Stimulated activated CD4-positive, alpha-beta T cell treated with anti-CD3 and anti-CD28 coated beads, Interleukin-1b, Interleukin-23, amount 100 ng/mL, for 4 hours (primary cell): ENCODE measurements around the gene TEX12.

Experiments used
- DNase-seq, 2 donors: peaks; one replicate each; pipeline ENCODE4 v3.0.0-alpha.2; 2020; ENCODE audit warnings: low read depth in 2 of 2

The TEX12 gene

GRCh38 chr11:112211536-112211935 is 44.4 kb downstream of the TEX12 start:
- DNase-seq: peak in 1 of 2 donors; percentile 15

DNA sequence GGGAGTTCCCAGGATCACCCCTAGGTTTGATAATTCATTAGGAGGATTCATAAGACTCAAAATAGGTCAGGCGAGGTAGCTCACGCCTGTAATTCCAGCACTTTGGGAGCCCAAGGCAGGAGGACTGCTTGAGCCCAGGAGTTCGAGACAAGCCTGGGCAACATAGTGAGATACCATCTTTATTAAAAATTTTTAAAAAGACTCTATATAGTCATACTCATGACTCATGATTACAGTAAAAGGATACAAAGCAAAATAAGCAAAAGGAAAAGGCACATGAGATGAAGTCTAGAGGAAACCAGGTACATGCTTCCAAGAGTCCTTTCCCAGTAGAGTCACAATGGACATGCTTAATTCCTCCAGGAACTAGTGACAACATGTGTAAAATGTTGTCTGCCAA is 45.1 kb downstream of the TEX12 start:
- DNase-seq: no peak

- no peak for DNase-seq
Measured at GRCh38 chr11:112212710-112213109, 45.5 kb downstream of the TEX12 start.

GRCh38 chr11:112213753-112214152 is 46.6 kb downstream of the TEX12 start:
- no peak for DNase-seq

DNA sequence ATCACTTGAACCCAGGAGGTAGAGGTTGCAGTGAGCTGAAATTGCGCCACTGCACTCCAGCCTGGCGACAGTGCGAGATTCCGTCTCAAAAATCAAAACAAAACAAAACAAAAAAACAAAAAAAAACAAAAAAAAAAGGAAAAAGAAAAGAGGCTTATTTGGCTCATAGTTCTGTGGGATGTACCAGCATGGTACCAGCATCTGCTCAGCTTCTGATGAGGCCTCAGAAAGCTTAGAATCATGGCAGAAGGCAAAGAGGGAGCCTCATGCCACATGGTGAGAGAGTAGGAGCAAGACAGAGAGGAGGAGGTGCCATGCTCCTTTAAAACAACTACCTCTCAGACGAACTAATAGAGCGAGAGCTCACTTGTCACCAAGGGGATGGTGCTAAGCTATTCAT is 48.4 kb downstream of the TEX12 start:
- DNase-seq: no peak

- DNase-seq: no peak
Measured at GRCh38 chr11:112216561-112217105, 49.5 kb downstream of the TEX12 start.

GRCh38 chr11:112219476-112220232 is 52.5 kb downstream of the TEX12 start:
- peak in 1 of 2 donors; percentile 41 for DNase-seq

DNA sequence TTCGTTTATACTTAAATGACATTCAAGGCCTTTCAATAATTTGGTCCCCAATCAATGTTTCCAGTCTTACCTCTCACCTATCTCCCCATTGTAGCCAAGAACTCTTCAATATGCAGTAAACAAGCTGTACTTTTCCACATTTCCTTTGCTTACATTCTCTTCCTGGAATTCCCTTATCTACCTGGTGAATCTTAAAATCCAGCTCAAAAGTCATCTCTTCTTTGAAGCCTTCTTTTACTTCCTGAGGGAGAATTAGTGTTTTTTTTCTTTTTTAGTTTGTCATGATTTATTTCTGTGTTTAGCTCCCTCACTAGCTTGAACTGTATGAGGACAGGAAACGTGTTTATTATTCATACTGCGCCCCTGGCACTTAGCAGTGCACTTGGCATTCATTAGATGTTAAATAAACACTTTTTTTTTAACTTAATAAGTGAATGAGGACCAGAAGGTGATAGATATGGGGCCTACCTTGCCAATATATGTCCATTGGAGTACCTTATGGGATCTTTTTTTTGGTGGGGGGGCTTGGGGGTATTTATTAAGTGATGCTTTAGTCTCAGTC is 54.2 kb downstream of the TEX12 start:
- no peak for DNase-seq
